IMR-90 (cell line): ENCODE results near the gene PYGL. TPM values are rescaled to one million over a fixed set of nuclear protein-coding genes. Genes with fewer than 3 reads are reported as not detected.

Source experiments
- ATAC-seq: fragments of 200-7000 bp; cut with Tn5 transposase; 2 replicates; pipeline ENCODE4 v1.9.1; 2020; ENCODE audit warnings: low read depth, mild to moderate bottlenecking, moderate library complexity
- BruUV-seq: library from RNA; stranded (reverse); fragments of 400-500 nt; replicated peaks from 2 replicates; lab custom pipeline; 2021; lab: Mats Ljungman, UMichigan
- CTCF ChIA-PET: fragments of 300-600 bp; formaldehyde crosslinking; extraction: SDS; loops from one replicate; lab custom pipeline; 2021; ENCODE audit warnings: antibody characterized with exemption; lab: Yijun Ruan, JAX
- POLR2A ChIA-PET: fragments of 300-600 bp; sonication (Branson Sonifier 250); formaldehyde crosslinking; loops from one replicate; lab custom pipeline; 2022; ENCODE audit warnings: antibody characterized with exemption; ENCODE audit not compliant: unreplicated experiment; lab: Charles Lee
- DNase-seq: peaks from one replicate; pipeline ENCODE4 v3.0.0; 2013
- H2AFZ ChIP-seq: replicated peaks from 2 replicates; pipeline ENCODE3; 2013; ENCODE audit warnings: low read length, mild to moderate bottlenecking; ENCODE audit not compliant: poor library complexity
- H2AK5ac ChIP-seq: 2 replicates; pipeline ENCODE4 v1.6.1; 2013; ENCODE audit warnings: low read depth, low read length, inconsistent platforms
- H2AK9ac ChIP-seq: replicated peaks from 2 replicates; pipeline ENCODE3; 2013; ENCODE audit warnings: mild to moderate bottlenecking, low read depth, low read length, moderate library complexity; ENCODE audit not compliant: poor library complexity
- H2BK120ac ChIP-seq: 2 replicates; pipeline ENCODE4 v1.6.1; 2013; ENCODE audit warnings: low read depth, low read length, inconsistent platforms
- H2BK15ac ChIP-seq: 3 replicates; pipeline ENCODE4 v1.6.1; 2013; ENCODE audit warnings: low read depth, low read length, inconsistent platforms
- H2BK20ac ChIP-seq: 2 replicates; pipeline ENCODE4 v1.6.1; 2013; ENCODE audit warnings: low read depth, mild to moderate bottlenecking, inconsistent platforms, low read length, moderate library complexity
- H2BK5ac ChIP-seq: 2 replicates; pipeline ENCODE4 v1.6.1; 2013; ENCODE audit warnings: mild to moderate bottlenecking, low read depth, low read length, inconsistent platforms; ENCODE audit not compliant: poor library complexity, severe bottlenecking
- H3K14ac ChIP-seq: replicated peaks from 2 replicates; pipeline ENCODE4 v1.6.1; 2013; ENCODE audit warnings: low read depth, low read length, inconsistent platforms
- H3K18ac ChIP-seq: 2 replicates; pipeline ENCODE4 v1.6.1; 2013; ENCODE audit warnings: low read depth, low read length, control low read depth
- H3K23ac ChIP-seq: 2 replicates; pipeline ENCODE4 v1.6.1; 2013; ENCODE audit warnings: low read depth, low read length, inconsistent platforms
- H3K27ac ChIP-seq: 2 replicates; pipeline ENCODE4 v1.5.1; 2013; ENCODE audit warnings: mild to moderate bottlenecking, control low read depth, low read length; ENCODE audit not compliant: insufficient read depth
- H3K27me3 ChIP-seq: 2 replicates; pipeline ENCODE4 v1.6.1; 2013; ENCODE audit warnings: low read length; ENCODE audit not compliant: control insufficient read depth, insufficient read depth
- H3K36me3 ChIP-seq: 2 replicates; pipeline ENCODE4 v1.6.1; 2013; ENCODE audit warnings: low read length, mixed read lengths; ENCODE audit not compliant: control insufficient read depth, insufficient read depth
- H3K4ac ChIP-seq: 2 replicates; pipeline ENCODE4 v1.6.1; 2013; ENCODE audit warnings: low read depth, low read length, inconsistent platforms
- H3K4me1 ChIP-seq: 2 replicates; pipeline ENCODE4 v1.6.1; 2013; ENCODE audit warnings: low read length, mixed read lengths; ENCODE audit not compliant: control insufficient read depth, insufficient read depth
- H3K4me2 ChIP-seq: 2 replicates; pipeline ENCODE4 v1.6.1; 2013; ENCODE audit warnings: low read depth, mild to moderate bottlenecking, control low read depth, low read length, moderate library complexity
- H3K4me3 ChIP-seq: 2 replicates; pipeline ENCODE4 v1.5.1; 2013; ENCODE audit warnings: low read depth, mild to moderate bottlenecking, control low read depth, low read length, moderate library complexity; ENCODE audit not compliant: insufficient read depth
- H3K56ac ChIP-seq: 2 replicates; pipeline ENCODE4 v1.6.1; 2013; ENCODE audit warnings: low read length, inconsistent platforms; ENCODE audit not compliant: insufficient read depth; ENCODE audit errors: extremely low read depth
- H3K79me1 ChIP-seq, 2 experiments: 2 replicates each; pipeline ENCODE4 v1.6.1; 2013; ENCODE audit warnings: low read length in 2 of 2, inconsistent platforms in 1 of 2, low read depth in 1 of 2
- H3K9ac ChIP-seq: 2 replicates; pipeline ENCODE4 v1.6.1; 2013; ENCODE audit warnings: low read depth, low read length, control low read depth
- H3K9me1 ChIP-seq: 2 replicates; pipeline ENCODE4 v1.6.1; 2013; ENCODE audit warnings: low read length, inconsistent platforms; ENCODE audit not compliant: insufficient read depth
- H3K9me3 ChIP-seq: 2 replicates; pipeline ENCODE4 v1.6.1; 2013; ENCODE audit warnings: low read length; ENCODE audit not compliant: control insufficient read depth, insufficient read depth
- H4K20me1 ChIP-seq: 2 replicates; pipeline ENCODE4 v1.6.1; 2013; ENCODE audit warnings: low read length, inconsistent platforms; ENCODE audit not compliant: insufficient read depth
- H4K5ac ChIP-seq: 2 replicates; pipeline ENCODE4 v1.6.1; 2013; ENCODE audit warnings: mild to moderate bottlenecking, low read depth, low read length, control low read depth
- H4K8ac ChIP-seq, 2 experiments: 2 replicates each; pipeline ENCODE4 v1.6.1; 2013; ENCODE audit warnings: low read depth in 2 of 2, low read length in 2 of 2, control low read depth in 1 of 2, inconsistent platforms in 1 of 2
- H4K91ac ChIP-seq: 2 replicates; pipeline ENCODE4 v1.6.1; 2013; ENCODE audit warnings: low read depth, low read length, inconsistent platforms; ENCODE audit not compliant: insufficient read depth
- BHLHE40 ChIP-seq: fragments of 150-350 bp; IDR thresholded peaks from 2 replicates; pipeline ENCODE4 v1.6.1; 2016; ENCODE audit warnings: mild to moderate bottlenecking, low read depth, low read length
- CHD1 ChIP-seq: IDR thresholded peaks from 2 replicates; pipeline ENCODE4 v1.6.1; 2012; ENCODE audit warnings: low read depth, low read length, improper control_type of control experiment
- MAFK ChIP-seq: IDR thresholded peaks from 2 replicates; pipeline ENCODE4 v1.6.1; 2012; ENCODE audit warnings: low read depth, low read length, improper control_type of control experiment
- NFE2L2 ChIP-seq: fragments of 150-350 bp; IDR thresholded peaks from 2 replicates; pipeline ENCODE4 v1.6.1; 2016; ENCODE audit warnings: low read depth, mild to moderate bottlenecking, low read length
- POLR2A ChIP-seq: IDR thresholded peaks from 2 replicates; pipeline ENCODE4 v1.6.1; 2012; ENCODE audit warnings: mild to moderate bottlenecking, low read depth, low read length
- SMC3 ChIP-seq: fragments of 150-350 bp; IDR thresholded peaks from 2 replicates; pipeline ENCODE4 v1.6.1; 2016; ENCODE audit warnings: low read depth, mild to moderate bottlenecking, antibody characterized with exemption, low read length, moderate library complexity
- WGBS, 2 experiments: methylation state at CpG; one replicate each; pipeline versions ENCODE4 v1.1.5 to v1.1.7; 2013; ENCODE audit warnings: missing lambda C conversion rate in 2 of 2; ENCODE audit not compliant: insufficient read length in 1 of 2; ENCODE audit errors: extremely low coverage in 2 of 2; 5-methylcytosine and 5-hydroxymethylcytosine counted together
- dilution Hi-C: fragments of 300-500 bp; cut with HindIII; formaldehyde crosslinking; loops from one replicate; pipeline ENCODE4 v1.14.3; 2018; ENCODE audit warnings: low sequenced_read_pairs; ENCODE audit not compliant: unreplicated experiment
- in situ Hi-C: fragments of 300-500 bp; cut with MboI; formaldehyde crosslinking; loops from 3 replicates; pipeline ENCODE4 v1.14.3; 2019; ENCODE audit warnings: low sequenced_read_pairs, inconsistent platforms, mixed read lengths
- intact Hi-C: fragments of 100-400 bp; cut with micrococcal nuclease; formaldehyde crosslinking; loops from 2 replicates; pipeline ENCODE4 v1.10.0; 2022
- polyA plus RNA-seq, 3 experiments: library from polyadenylated mRNA; depleted of rRNA; stranded (reverse); fragments of >200 nt; gene quantifications; 2 replicates each; pipeline ENCODE4 v1.2.3, GENCODE V29; 2012; ENCODE audit warnings: low replicate concordance in 1 of 3
- total RNA-seq: library from RNA; depleted of rRNA; stranded (reverse); fragments of >200 nt; gene quantifications from 2 replicates; pipeline ENCODE4 v1.2.3, GENCODE V29; 2012
- TF ChIP-seq, protein P1 (sequence below): conservative IDR thresholded peaks from 2 replicates; pipeline ENCODE4 v1.5.1; 2012; ENCODE audit warnings: mild to moderate bottlenecking, low read depth, low read length, improper control_type of control experiment

PYGL gene
- total and polyA plus RNA-seq, 2 of the 4 experiments (the other 2 are of a cell fraction) = 52.3 to 70.4 TPM

DNA sequence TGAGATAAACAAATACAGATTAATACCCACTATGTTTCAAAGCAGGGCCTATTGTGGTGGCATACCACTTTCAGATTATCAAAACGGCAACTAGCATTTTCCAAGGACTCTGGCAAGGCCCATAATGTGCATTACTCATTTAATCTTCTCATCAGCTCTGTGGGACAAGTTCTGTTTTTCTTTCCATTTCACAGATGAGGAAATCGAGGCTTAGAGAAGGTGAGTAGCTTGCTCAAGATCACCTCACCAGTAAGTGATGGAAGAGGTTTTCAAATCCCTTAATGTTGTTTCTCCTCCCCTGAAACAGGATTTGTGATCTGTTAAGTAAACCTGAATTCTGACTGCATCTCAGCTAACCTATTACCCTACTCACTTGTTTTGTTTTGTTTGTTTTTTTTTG is 3.9 kb upstream of the PYGL start:
- CTCF ChIA-PET = interaction anchor here (0.6 to 1.0 kb wide), 2 partner anchors 11 to 298 kb away, joined by 4 to 5 read pairs; no protein-coding TSS in a partner anchor
- H3K36me3 ChIP-seq = no peaks in the 10 kb centered on the region

More for the DNA sequence above, 3.9 kb upstream of the PYGL start:
- Histone ChIP-seq H3K4me3 (no peak overlapping the region), H3K9ac (no peak overlapping the region), H4K8ac (0 out of 4 replicates have a peak overlapping the region, but pooled peaks of 1 of the 2 experiments have one; percentile 26), H2AK5ac (no peak overlapping the region), H2BK15ac (no peak overlapping the region), H3K4me2 (no peak overlapping the region), H2BK5ac (no peak overlapping the region), H3K27me3 (no peaks in the 10 kb centered on the region), H2AK9ac (no peak overlapping the region), H3K14ac (0 out of 2 replicates have a peak overlapping the region, but pooled peaks have one; percentile 8), H4K91ac (no peak overlapping the region), H3K56ac (no peak overlapping the region), H3K18ac (no peak overlapping the region), H3K4me1 (peaks cover 8% of the 10 kb centered on the region; the same call in 1 of the 2 replicates), H4K20me1 (no peaks in the 10 kb centered on the region), H2BK20ac (no peak overlapping the region), H4K5ac (no peak overlapping the region), H3K79me1 (peaks cover 0 to 4% of the 10 kb centered on the region in 2 experiments; a peak in 1 of 4 replicates), H3K4ac (no peak overlapping the region), H3K27ac (no peak overlapping the region), H3K23ac (no peak overlapping the region), H2BK120ac (no peak overlapping the region), H3K9me1 (no peaks in the 10 kb centered on the region), H3K9me3 (no peaks in the 10 kb centered on the region), H2AFZ (no peak overlapping the region)
- POLR2A ChIA-PET = no interaction called here
- TF ChIP-seq SMC3 (no peak), BHLHE40 (no peak), POLR2A (no peak), MAFK (no peak), CHD1 (no peak), NFE2L2 (no peak)
- TF ChIP-seq, protein P1, sequence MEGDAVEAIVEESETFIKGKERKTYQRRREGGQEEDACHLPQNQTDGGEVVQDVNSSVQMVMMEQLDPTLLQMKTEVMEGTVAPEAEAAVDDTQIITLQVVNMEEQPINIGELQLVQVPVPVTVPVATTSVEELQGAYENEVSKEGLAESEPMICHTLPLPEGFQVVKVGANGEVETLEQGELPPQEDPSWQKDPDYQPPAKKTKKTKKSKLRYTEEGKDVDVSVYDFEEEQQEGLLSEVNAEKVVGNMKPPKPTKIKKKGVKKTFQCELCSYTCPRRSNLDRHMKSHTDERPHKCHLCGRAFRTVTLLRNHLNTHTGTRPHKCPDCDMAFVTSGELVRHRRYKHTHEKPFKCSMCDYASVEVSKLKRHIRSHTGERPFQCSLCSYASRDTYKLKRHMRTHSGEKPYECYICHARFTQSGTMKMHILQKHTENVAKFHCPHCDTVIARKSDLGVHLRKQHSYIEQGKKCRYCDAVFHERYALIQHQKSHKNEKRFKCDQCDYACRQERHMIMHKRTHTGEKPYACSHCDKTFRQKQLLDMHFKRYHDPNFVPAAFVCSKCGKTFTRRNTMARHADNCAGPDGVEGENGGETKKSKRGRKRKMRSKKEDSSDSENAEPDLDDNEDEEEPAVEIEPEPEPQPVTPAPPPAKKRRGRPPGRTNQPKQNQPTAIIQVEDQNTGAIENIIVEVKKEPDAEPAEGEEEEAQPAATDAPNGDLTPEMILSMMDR = no peak
- ATAC-seq = no peak
- intact Hi-C loops = no loop called here
- dilution Hi-C loops = no loop called here
- no TSS peak for BruUV-seq
- DNase-seq = no peak
- no CpG with 5 or more reads among the region's 2 CpGs for WGBS, 2 experiments
- in situ Hi-C loops = no loop called here
